ENCODE results near the gene LETMD1.

- TF ChIP-seq CTCF (IDR thresholded peaks at IDR 0.05), result no peak
- no peak for TF ChIP-seq POLR2A (IDR thresholded peaks at IDR 0.05)
Observed at GRCh38 chr12:51059086-51059485, 11.0 kb downstream of the LETMD1 start.

Data from testis (tissue), 2 donors.